ENCODE measurements around the gene PDE9A.
A peak's percentile ranks its signal among the peaks of the same experiment; 100 is the strongest.

The PDE9A gene

DNA sequence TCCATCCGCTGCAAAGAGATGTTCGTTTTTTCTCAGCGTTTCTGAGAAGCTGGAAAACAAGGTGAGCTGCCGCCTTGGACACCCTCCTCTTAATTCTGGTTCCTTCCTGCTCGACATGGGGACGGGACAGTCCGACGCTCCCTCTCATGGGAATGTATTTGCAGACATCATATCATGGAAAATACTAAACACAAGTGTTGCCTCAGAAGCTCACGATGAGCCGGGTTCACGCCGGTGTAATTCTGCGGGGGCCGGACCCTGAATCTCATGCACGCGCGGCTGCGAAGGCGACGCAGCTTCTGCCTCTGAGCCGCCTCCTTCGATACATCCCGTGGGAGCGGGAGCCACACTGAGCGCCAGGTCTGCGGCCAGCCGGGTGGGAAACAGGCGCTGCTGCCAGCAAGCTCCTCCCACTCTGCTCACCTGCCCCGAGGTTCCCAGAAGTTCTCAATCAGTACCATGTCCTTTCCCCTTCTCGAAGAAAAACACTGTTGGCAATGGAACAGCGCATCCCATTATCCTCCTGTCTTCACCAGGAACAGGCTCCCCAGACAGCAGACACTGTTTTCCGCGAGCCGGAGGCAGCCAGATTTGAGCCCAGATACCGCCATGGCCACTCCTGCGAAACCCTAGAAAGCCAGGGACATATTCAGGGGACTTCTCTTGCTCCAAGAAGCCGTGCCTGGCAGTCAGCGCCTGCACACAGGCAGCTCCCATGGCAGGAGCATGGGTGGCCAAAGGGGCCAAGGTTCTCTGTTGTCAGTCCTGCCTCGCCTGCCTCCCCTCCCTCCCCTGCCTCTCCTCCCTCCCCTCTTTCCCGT, 127.9 kb downstream of the PDE9A start:
- Mint-ChIP-seq H3K27me3 (ENCODE audit: low read depth) (peaks cover 34% of the 10 kb centered on the region), H3K36me3 (ENCODE audit: low read depth) (no peaks in the 10 kb centered on the region), H3K27ac (no peak overlapping the region), H3K4me1 (ENCODE audit: low read depth) (peaks cover 39% of the 10 kb centered on the region), H3K9me3 (no peaks in the 10 kb centered on the region), H3K4me3 (peak overlapping the region; percentile 51)
- DNase-seq (ENCODE audit: low spot score), result no peak

GRCh38 chr21:42781971-42782722, 128.7 kb downstream of the PDE9A start:
- peaks cover 39% of the 10 kb centered on the region for H3K4me1 Mint-ChIP-seq (ENCODE audit: low read depth)
- no peak for DNase-seq (ENCODE audit: low spot score)
- H3K27me3 Mint-ChIP-seq (ENCODE audit: low read depth), result peaks cover 38% of the 10 kb centered on the region
- H3K27ac Mint-ChIP-seq, result no peak overlapping the region
- H3K9me3 Mint-ChIP-seq, result no peaks in the 10 kb centered on the region
- H3K36me3 Mint-ChIP-seq (ENCODE audit: low read depth), result no peaks in the 10 kb centered on the region
- H3K4me3 Mint-ChIP-seq, result no peak overlapping the region

DNA sequence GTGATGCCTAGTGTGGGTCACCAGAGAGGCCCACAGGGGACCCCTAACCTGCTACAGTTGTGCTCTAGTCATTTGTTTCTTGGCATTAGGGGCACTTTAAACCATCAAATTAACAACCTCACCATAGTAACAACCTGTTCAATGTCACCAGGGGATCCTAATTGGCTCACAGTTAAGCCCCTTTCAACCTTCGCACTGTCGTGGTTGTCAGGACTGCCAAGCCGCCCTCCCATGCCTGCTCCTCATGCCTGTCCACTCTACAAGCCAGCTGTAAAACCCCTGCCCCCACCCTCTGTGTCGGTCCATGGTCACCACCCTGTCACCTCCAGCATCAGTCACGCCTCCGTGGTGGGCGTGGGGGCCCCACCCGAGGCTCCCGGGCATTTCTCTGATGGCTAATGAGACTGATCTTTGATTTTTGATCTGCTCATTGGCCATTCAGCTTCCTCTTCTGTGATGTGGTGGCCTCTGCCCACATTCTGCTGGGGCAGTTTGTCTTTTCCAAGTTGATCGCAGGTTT, 129.4 kb downstream of the PDE9A start:
- Mint-ChIP-seq H3K4me3 (no peak overlapping the region), H3K4me1 (ENCODE audit: low read depth) (peaks cover 39% of the 10 kb centered on the region), H3K27ac (no peak overlapping the region)

DNA sequence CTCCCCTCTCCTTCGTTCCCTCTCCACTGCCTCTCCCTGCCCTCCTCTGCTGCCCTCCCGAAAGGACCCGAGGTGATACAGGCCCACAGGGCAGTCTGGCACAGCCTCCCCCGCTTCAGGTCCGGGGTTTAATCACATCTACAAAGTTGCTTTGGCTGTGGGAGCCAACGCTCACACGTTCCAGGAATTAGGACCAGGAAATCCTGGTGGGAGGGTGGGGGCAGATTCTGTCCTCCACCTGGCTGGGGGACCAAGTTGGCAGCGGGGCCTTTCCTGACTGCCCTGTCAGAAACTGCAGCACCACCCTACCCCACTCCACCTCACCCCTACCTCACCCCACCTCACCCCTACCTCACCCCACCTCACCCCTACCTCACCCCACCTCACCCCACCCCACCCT, 130.9 kb downstream of the PDE9A start:
- H3K27me3 Mint-ChIP-seq (ENCODE audit: low read depth), result peaks cover 38% of the 10 kb centered on the region
- peak overlapping the region; percentile 80 for H3K4me3 Mint-ChIP-seq
- H3K9me3 Mint-ChIP-seq, result no peaks in the 10 kb centered on the region
- H3K27ac Mint-ChIP-seq, result peak overlapping the region; percentile 95
- peaks cover 39% of the 10 kb centered on the region for H3K4me1 Mint-ChIP-seq (ENCODE audit: low read depth)
- DNase-seq (ENCODE audit: low spot score), result no peak
- H3K36me3 Mint-ChIP-seq (ENCODE audit: low read depth), result no peaks in the 10 kb centered on the region

More for the DNA sequence above, 129.4 kb downstream of the PDE9A start:
- peaks cover 35% of the 10 kb centered on the region for H3K27me3 Mint-ChIP-seq (ENCODE audit: low read depth)
- H3K9me3 Mint-ChIP-seq, result no peaks in the 10 kb centered on the region
- no peak for DNase-seq (ENCODE audit: low spot score)
- H3K36me3 Mint-ChIP-seq (ENCODE audit: low read depth), result no peaks in the 10 kb centered on the region

DNA sequence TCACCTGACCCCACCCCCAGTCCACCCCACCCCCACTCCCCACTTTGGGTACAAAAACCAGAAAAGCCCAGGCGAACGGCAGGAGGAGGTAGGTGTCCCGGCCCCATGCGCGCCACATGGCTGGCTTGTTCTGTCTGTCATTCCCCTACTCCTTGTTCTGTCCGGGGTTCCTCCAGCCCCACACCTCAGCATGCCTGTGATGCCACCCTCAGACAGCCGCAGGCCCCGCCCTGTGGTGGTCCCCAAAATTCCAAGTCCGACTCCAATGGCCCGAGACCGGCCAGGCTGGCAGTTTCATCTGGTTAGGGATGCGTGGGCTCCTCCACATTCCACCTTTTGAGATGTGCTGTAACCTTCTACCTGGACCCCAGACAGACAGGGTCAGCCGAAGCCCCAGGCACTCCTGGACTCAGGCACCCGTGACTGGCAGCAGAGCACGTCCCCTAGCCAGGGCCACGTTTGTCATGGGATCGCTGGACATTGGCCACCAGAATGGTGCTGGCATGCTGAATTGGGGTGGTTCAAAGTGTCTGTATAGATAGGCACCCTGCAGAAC, 131.6 kb downstream of the PDE9A start:
- Mint-ChIP-seq H3K36me3 (ENCODE audit: low read depth) (no peaks in the 10 kb centered on the region), H3K9me3 (no peaks in the 10 kb centered on the region), H3K4me3 (peak overlapping the region; percentile 47), H3K27ac (peak overlapping the region; percentile 83), H3K27me3 (ENCODE audit: low read depth) (peaks cover 35% of the 10 kb centered on the region), H3K4me1 (ENCODE audit: low read depth) (peaks cover 39% of the 10 kb centered on the region)
- no peak for DNase-seq (ENCODE audit: low spot score)

DNA sequence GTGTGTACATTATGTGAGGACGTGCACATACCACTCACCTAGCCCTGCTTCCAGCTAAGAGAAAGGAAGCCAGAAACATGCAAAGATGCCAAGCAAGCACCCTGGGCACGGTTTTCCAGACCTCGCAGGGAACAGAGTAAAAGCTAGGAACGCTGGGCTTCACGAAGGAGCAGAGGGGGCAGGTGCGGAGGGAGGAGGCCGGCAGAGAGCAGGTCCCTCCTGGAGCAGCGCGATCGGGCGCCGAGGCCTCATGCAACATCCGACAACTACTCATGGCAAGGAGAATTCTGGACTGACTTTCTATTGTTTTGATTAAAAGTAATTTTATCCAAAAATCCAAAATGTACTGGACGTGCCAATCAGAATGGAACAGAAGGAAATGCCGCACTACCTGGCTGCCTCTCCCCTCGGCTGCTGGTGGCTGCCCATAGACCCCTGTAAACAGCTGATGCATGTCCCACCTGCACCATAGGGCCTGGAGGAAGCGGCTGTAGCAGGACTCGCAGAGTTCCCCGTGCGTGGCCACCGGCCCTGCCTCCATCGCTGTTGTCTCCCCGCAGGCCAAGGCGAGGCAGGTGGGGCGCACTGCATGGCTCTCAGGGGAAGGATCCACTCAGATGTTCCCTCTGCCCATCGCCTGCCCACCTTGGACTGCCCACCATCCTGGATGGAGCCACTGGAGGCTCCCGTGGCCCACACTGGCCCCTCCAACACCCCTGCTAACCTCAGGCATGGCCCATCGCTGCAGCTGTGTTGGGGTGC, 132.4 kb downstream of the PDE9A start:
- Mint-ChIP-seq H3K9me3 (no peaks in the 10 kb centered on the region), H3K36me3 (ENCODE audit: low read depth) (no peaks in the 10 kb centered on the region), H3K4me3 (no peak overlapping the region), H3K27ac (no peak overlapping the region), H3K27me3 (ENCODE audit: low read depth) (peaks cover 27% of the 10 kb centered on the region), H3K4me1 (ENCODE audit: low read depth) (peaks cover 37% of the 10 kb centered on the region)
- no peak for DNase-seq (ENCODE audit: low spot score)

DNA sequence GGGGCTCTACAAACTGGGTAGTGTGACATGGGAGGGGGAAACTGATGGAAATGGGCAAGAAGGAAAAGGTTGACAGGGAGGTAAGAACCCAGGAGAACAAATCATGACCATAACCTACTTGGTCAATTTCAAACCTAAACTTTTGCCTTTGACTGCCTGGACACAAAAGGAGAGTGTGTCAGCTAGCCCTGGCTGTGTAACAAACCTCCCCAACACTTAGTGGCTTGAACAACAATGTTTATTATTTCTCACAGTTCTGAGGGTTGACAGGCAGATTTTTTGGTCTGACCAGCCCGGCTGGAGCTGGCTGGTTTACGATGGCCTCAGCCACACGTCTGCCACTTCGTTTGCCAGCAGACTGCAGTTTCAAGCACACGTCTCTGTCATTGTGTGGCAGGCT, 133.5 kb downstream of the PDE9A start:
- H3K36me3 Mint-ChIP-seq (ENCODE audit: low read depth), result no peaks in the 10 kb centered on the region
- H3K4me1 Mint-ChIP-seq (ENCODE audit: low read depth), result peaks cover 27% of the 10 kb centered on the region
- no peaks in the 10 kb centered on the region for H3K9me3 Mint-ChIP-seq
- H3K27ac Mint-ChIP-seq, result no peak overlapping the region
- H3K4me3 Mint-ChIP-seq, result no peak overlapping the region
- no peak for DNase-seq (ENCODE audit: low spot score)
- peaks cover 18% of the 10 kb centered on the region for H3K27me3 Mint-ChIP-seq (ENCODE audit: low read depth)

- no peak for DNase-seq (ENCODE audit: low spot score)
- no peaks in the 10 kb centered on the region for H3K9me3 Mint-ChIP-seq
These were observed 134.2 kb downstream of the PDE9A start for GRCh38 chr21:42787613-42788012.

GRCh38 chr21:42790520-42791065, 137.2 kb downstream of the PDE9A start:
- Mint-ChIP-seq H3K27ac (no peak overlapping the region), H3K4me3 (no peak overlapping the region), H3K4me1 (ENCODE audit: low read depth) (no peaks in the 10 kb centered on the region), H3K27me3 (ENCODE audit: low read depth) (peaks cover 17% of the 10 kb centered on the region), H3K36me3 (ENCODE audit: low read depth) (no peaks in the 10 kb centered on the region), H3K9me3 (no peaks in the 10 kb centered on the region)
- DNase-seq (ENCODE audit: low spot score), result no peak

More at GRCh38 chr21:42787613-42788012, 134.2 kb downstream of the PDE9A start:
- Mint-ChIP-seq H3K27me3 (ENCODE audit: low read depth) (peaks cover 11% of the 10 kb centered on the region), H3K4me1 (ENCODE audit: low read depth) (peaks cover 20% of the 10 kb centered on the region), H3K27ac (no peak overlapping the region), H3K36me3 (ENCODE audit: low read depth) (no peaks in the 10 kb centered on the region), H3K4me3 (no peak overlapping the region)

- Mint-ChIP-seq H3K36me3 (ENCODE audit: low read depth) (no peaks in the 10 kb centered on the region), H3K27me3 (ENCODE audit: low read depth) (peaks cover 16% of the 10 kb centered on the region), H3K4me3 (no peak overlapping the region), H3K27ac (no peak overlapping the region), H3K9me3 (no peaks in the 10 kb centered on the region), H3K4me1 (ENCODE audit: low read depth) (no peaks in the 10 kb centered on the region)
- no peak for DNase-seq (ENCODE audit: low spot score)
These were observed 140.4 kb downstream of the PDE9A start for GRCh38 chr21:42793774-42794173.

GRCh38 chr21:42794551-42794950, 141.1 kb downstream of the PDE9A start:
- no peak overlapping the region for H3K27ac Mint-ChIP-seq

DNA sequence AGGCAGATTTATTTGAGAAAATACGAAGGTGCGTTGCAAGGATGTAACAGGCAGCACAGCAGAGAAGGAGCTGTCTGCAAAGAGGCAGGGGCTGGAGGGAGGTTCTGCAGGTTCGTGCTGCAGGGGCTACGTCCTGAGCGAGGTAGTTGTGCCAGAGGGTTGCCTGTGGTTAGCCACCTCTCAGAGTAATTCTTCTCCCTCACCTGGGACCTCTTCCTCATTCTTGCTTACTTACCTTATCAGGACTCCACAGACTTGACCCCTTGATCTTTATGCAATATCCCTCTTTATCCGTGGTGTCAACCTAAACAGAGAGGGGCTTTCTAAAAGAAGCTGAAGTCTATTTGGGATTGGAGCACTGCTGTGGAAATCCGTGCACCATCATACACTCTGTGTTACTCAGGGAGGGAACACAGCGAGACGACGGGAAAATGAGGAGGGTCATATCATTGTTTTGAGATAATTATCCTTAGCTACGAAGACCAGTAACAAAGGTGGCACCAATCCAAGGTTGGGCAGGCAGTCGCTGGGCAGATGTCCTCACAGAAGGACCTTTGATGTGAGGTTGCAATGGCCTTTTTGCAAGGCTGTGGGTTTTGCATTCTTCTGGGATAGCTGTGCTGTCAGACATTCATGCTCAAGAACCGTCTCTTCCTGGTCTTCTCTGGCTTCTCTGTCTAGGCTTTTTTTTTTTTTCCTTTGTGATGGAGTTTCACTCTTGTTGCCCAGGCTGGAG, 143.1 kb downstream of the PDE9A start:
- no peaks in the 10 kb centered on the region for H3K9me3 Mint-ChIP-seq
- DNase-seq (ENCODE audit: low spot score), result no peak
- H3K4me3 Mint-ChIP-seq, result no peak overlapping the region
- no peaks in the 10 kb centered on the region for H3K36me3 Mint-ChIP-seq (ENCODE audit: low read depth)
- H3K27ac Mint-ChIP-seq, result no peak overlapping the region
- H3K27me3 Mint-ChIP-seq (ENCODE audit: low read depth), result peaks cover 13% of the 10 kb centered on the region
- peaks cover 3% of the 10 kb centered on the region for H3K4me1 Mint-ChIP-seq (ENCODE audit: low read depth)

More at GRCh38 chr21:42794551-42794950, 141.1 kb downstream of the PDE9A start:
- no peak for DNase-seq (ENCODE audit: low spot score)
- H3K36me3 Mint-ChIP-seq (ENCODE audit: low read depth), result no peaks in the 10 kb centered on the region
- peaks cover 13% of the 10 kb centered on the region for H3K27me3 Mint-ChIP-seq (ENCODE audit: low read depth)
- H3K4me1 Mint-ChIP-seq (ENCODE audit: low read depth), result peaks cover 2% of the 10 kb centered on the region
- H3K4me3 Mint-ChIP-seq, result no peak overlapping the region
- no peaks in the 10 kb centered on the region for H3K9me3 Mint-ChIP-seq

- no peak for DNase-seq (ENCODE audit: low spot score)
- Mint-ChIP-seq H3K27ac (no peak overlapping the region), H3K4me1 (ENCODE audit: low read depth) (peaks cover 3% of the 10 kb centered on the region), H3K4me3 (no peak overlapping the region), H3K36me3 (ENCODE audit: low read depth) (no peaks in the 10 kb centered on the region), H3K9me3 (no peaks in the 10 kb centered on the region), H3K27me3 (ENCODE audit: low read depth) (peaks cover 13% of the 10 kb centered on the region)
These were observed 144.1 kb downstream of the PDE9A start for GRCh38 chr21:42797522-42797921.

Data from T-helper 2 cell treated with Interferon-gamma antibody and Interleukin-4, amounts not matched to agents 5 μg/mL and 100 μg/mL, for 36 hours (primary cell).